GM12891 (cell line): Measurements from ENCODE around the gene PDGFD.

Experiments used
- POLR2AphosphoS5 ChIP-seq: IDR thresholded peaks from 2 replicates; pipeline ENCODE4 v1.6.1; 2011; ENCODE audit warnings: low read depth, low read length, control low read depth
- TAF1 ChIP-seq: IDR thresholded peaks from 2 replicates; pipeline ENCODE4 v1.6.1; 2011; ENCODE audit warnings: low read depth, low read length, control low read depth

DNA sequence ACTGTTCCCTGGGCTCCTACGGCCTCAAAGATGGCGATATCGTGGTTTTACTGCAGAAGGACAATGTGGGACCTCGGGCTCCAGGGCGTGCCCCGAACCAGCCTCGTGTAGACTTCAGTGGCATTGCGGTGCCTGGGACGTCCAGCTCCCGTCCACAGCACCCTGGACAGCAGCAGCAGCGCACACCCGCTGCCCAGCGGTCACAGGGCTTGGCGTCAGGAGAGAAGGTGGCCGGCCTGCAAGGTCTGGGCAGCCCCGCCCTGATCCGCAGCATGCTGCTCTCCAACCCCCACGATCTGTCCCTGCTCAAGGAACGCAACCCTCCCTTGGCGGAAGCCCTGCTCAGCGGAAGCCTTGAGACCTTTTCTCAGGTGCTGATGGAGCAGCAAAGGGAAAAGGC, 127.0 kb downstream of the PDGFD start:
- TF ChIP-seq TAF1 (no peak), POLR2AphosphoS5 (no peak)
